SK-N-SH treated with all-trans-retinoic acid at 6 μM for 48 hours (cell line): Measurements from ENCODE around the gene AP5Z1.

Source experiments
- ATAC-seq: fragments of 200-7000 bp; cut with Tn5 transposase; 3 replicates; pipeline ENCODE4 v1.9.1; 2020; ENCODE audit warnings: mild to moderate bottlenecking, moderate library complexity
- ARNTL ChIP-seq: fragments of 450-650 bp; formaldehyde crosslinking; IDR thresholded peaks from 2 replicates; pipeline ENCODE4 v1.5.0; 2020; ENCODE audit warnings: low read depth, mild to moderate bottlenecking, moderate library complexity, borderline replicate concordance
- BACH2 ChIP-seq: fragments of 250-450 bp; sonication (Bioruptor Pico); IDR thresholded peaks from 2 replicates; pipeline ENCODE4 v1.9.0; 2021; ENCODE audit warnings: mild to moderate bottlenecking, borderline replicate concordance
- CREB5 ChIP-seq: fragments of 250-450 bp; sonication (Bioruptor Pico); IDR thresholded peaks from 2 replicates; pipeline ENCODE4 v1.5.1; 2020; ENCODE audit warnings: low read depth, mild to moderate bottlenecking, moderate library complexity
- CSDC2 ChIP-seq: fragments of 250-450 bp; sonication (Bioruptor Pico); IDR thresholded peaks from 2 replicates; pipeline ENCODE4 v1.5.0; 2020; ENCODE audit warnings: mild to moderate bottlenecking, moderate library complexity
- CSRNP3 ChIP-seq: fragments of 250-450 bp; sonication (Bioruptor Pico); IDR thresholded peaks from 2 replicates; pipeline ENCODE4 v1.5.1; 2021; ENCODE audit warnings: mild to moderate bottlenecking, moderate library complexity
- ESRRG ChIP-seq: fragments of 250-450 bp; sonication (Bioruptor Pico); IDR thresholded peaks from 2 replicates; pipeline ENCODE4 v1.6.1; 2021; ENCODE audit warnings: mild to moderate bottlenecking
- ISL1 ChIP-seq: fragments of 250-450 bp; sonication (Bioruptor Pico); IDR thresholded peaks from 2 replicates; pipeline ENCODE4 v2.1.2; 2022; ENCODE audit warnings: mild to moderate bottlenecking, moderate library complexity
- OSR1 ChIP-seq: fragments of 250-450 bp; sonication (Bioruptor Pico); IDR thresholded peaks from 2 replicates; pipeline ENCODE4 v1.8.0; 2022; ENCODE audit warnings: moderate library complexity, mild to moderate bottlenecking, inconsistent platforms
- PATZ1 ChIP-seq: fragments of 250-450 bp; sonication (Bioruptor Pico); IDR thresholded peaks from 2 replicates; pipeline ENCODE4 v1.8.0; 2020; ENCODE audit warnings: mild to moderate bottlenecking, moderate library complexity, borderline replicate concordance
- POU6F1 ChIP-seq: fragments of 250-450 bp; sonication (Bioruptor Pico); IDR thresholded peaks from 2 replicates; pipeline ENCODE4 v1.8.0; 2021; ENCODE audit warnings: low read depth, mild to moderate bottlenecking, moderate library complexity, borderline replicate concordance
- RARB ChIP-seq: fragments of 250-450 bp; sonication (Bioruptor Pico); IDR thresholded peaks from 2 replicates; pipeline ENCODE4 v1.8.0; 2021; ENCODE audit warnings: mild to moderate bottlenecking, moderate library complexity
- SNAI2 ChIP-seq: fragments of 250-450 bp; sonication (Bioruptor Pico); IDR thresholded peaks from 2 replicates; pipeline ENCODE4 v1.5.0; 2020; ENCODE audit warnings: mild to moderate bottlenecking, moderate library complexity
- TCF4 ChIP-seq: fragments of 250-450 bp; sonication (Bioruptor Pico); IDR thresholded peaks from 2 replicates; pipeline ENCODE4 v1.8.0; 2021; ENCODE audit warnings: mild to moderate bottlenecking, moderate library complexity, borderline replicate concordance
- TOX ChIP-seq: fragments of 250-450 bp; sonication (Bioruptor Pico); IDR thresholded peaks from 2 replicates; pipeline ENCODE4 v1.8.0; 2021; ENCODE audit warnings: mild to moderate bottlenecking, moderate library complexity, borderline replicate concordance
- ZC3H10 ChIP-seq: fragments of 250-450 bp; sonication (Bioruptor Pico); IDR thresholded peaks from 2 replicates; pipeline ENCODE4 v1.5.1; 2021; ENCODE audit warnings: mild to moderate bottlenecking, moderate library complexity
- ZFP30 ChIP-seq: fragments of 450-650 bp; formaldehyde crosslinking; IDR thresholded peaks from 2 replicates; pipeline ENCODE4 v1.5.0; 2022; ENCODE audit warnings: mild to moderate bottlenecking, moderate library complexity
- ZNF565 ChIP-seq: fragments of 450-650 bp; formaldehyde crosslinking; conservative IDR thresholded peaks from 2 replicates; pipeline ENCODE4 v1.5.0; 2020; ENCODE audit warnings: low read depth, mild to moderate bottlenecking, moderate library complexity
- ZNF70 ChIP-seq: fragments of 450-650 bp; formaldehyde crosslinking; IDR thresholded peaks from 2 replicates; pipeline ENCODE4 v1.5.0; 2020; ENCODE audit warnings: mild to moderate bottlenecking, moderate library complexity
- ZNF8 ChIP-seq: fragments of 450-650 bp; formaldehyde crosslinking; IDR thresholded peaks from 2 replicates; pipeline ENCODE4 v1.5.0; 2020; ENCODE audit warnings: mild to moderate bottlenecking, moderate library complexity

Gene AP5Z1

GRCh38 chr7:4830176-4830575, 54.8 kb downstream of the AP5Z1 start:
- ATAC-seq: peak; percentile 96
- TF ChIP-seq OSR1 (CRISPR knock-in tag) (no peak), TCF4 (CRISPR knock-in tag) (0 out of 2 replicates have a peak, but pooled peaks have one; percentile 28), SNAI2 (no peak)

- no peak for TF ChIP-seq CSRNP3
- no peak for TF ChIP-seq ISL1 (CRISPR knock-in tag)
- no peak for TF ChIP-seq ESRRG (CRISPR knock-in tag)
- TF ChIP-seq ZNF565 (CRISPR knock-in tag): no peak
- TF ChIP-seq OSR1 (CRISPR knock-in tag): no peak
- no peak for TF ChIP-seq CREB5 (CRISPR knock-in tag)
- no peak for TF ChIP-seq PATZ1
- no peak for TF ChIP-seq ZNF8 (CRISPR knock-in tag)
- no peak for TF ChIP-seq BACH2
- no peak for TF ChIP-seq POU6F1
- TF ChIP-seq SNAI2: no peak
- TF ChIP-seq ZNF70 (CRISPR knock-in tag): no peak
- TF ChIP-seq ZFP30 (CRISPR knock-in tag): no peak
- no peak for TF ChIP-seq ARNTL (CRISPR knock-in tag)
- no peak for TF ChIP-seq CSDC2 (CRISPR knock-in tag)
- ATAC-seq: no peak
These were observed 56.5 kb downstream of the AP5Z1 start for GRCh38 chr7:4831723-4832495.

- no peak for ATAC-seq
- TF ChIP-seq ZNF8 (CRISPR knock-in tag): no peak
- no peak for TF ChIP-seq ZFP30 (CRISPR knock-in tag)
- no peak for TF ChIP-seq BACH2
- TF ChIP-seq PATZ1: no peak
These were observed 57.3 kb downstream of the AP5Z1 start for GRCh38 chr7:4832711-4833110.

- ATAC-seq: no peak
- no peak for TF ChIP-seq RARB (CRISPR knock-in tag)
- TF ChIP-seq ZNF565 (CRISPR knock-in tag): no peak
- TF ChIP-seq ZNF8 (CRISPR knock-in tag): no peak
- no peak for TF ChIP-seq ZFP30 (CRISPR knock-in tag)
- no peak for TF ChIP-seq TOX
- no peak for TF ChIP-seq TCF4 (CRISPR knock-in tag)
- TF ChIP-seq OSR1 (CRISPR knock-in tag): no peak
- TF ChIP-seq CREB5 (CRISPR knock-in tag): no peak
- TF ChIP-seq SNAI2: no peak
- TF ChIP-seq ZC3H10 (CRISPR knock-in tag): no peak
These were observed 57.8 kb downstream of the AP5Z1 start for GRCh38 chr7:4833176-4833575.
